ENCODE measurements around the gene AP2M1. TPM values are rescaled to one million over a fixed set of nuclear protein-coding genes. Genes with fewer than 3 reads are reported as not detected.

AP2M1 gene
- total RNA-seq, 4 donors from 2014 or later: 258 to 397 (median 298) TPM

DNA sequence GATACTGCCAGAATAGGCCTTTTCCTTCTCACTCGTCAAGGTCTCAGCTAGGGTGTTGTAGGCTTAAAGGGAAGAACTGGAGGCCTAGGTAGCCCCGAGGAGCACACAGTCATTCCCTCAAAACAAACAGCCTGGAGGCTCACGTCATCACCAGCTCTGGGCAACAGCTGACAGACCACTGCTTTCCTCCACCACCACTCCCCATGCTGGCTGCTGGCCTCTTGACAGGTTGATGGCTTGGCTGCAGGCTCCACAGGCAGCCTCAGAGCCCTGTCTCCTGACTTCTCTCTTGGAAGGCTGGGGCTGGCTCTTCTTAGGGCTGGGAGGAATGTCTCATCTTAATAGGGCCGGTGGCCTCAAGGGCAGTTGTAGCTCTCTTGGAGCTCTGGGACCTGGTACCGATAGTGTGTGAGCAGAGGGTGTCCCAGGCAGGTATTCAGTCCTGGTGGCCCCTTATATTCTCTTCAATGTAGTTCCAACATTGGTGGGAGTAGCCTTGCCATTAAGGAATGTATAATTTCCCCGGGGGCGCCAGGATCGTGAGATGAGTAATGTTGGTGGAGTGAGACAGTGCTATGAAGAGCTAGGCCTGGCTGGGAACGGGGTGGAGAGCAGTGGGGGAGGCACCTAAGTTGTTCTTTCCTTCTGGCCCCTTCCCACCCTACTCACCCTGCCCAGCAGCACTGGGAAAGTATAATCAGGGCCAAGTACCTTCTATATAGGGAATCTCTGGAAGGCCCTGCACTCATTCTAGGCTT is 6.1 kb upstream of the AP2M1 start:
- no peaks in the 10 kb centered on the region for H3K27me3 ChIP-seq
- H3K36me3 ChIP-seq: peaks cover 80 to 93% (median 89%) of the 10 kb centered on the region in 4 donors
- no peaks in the 10 kb centered on the region for H3K9me3 ChIP-seq
- TF ChIP-seq, protein P1, sequence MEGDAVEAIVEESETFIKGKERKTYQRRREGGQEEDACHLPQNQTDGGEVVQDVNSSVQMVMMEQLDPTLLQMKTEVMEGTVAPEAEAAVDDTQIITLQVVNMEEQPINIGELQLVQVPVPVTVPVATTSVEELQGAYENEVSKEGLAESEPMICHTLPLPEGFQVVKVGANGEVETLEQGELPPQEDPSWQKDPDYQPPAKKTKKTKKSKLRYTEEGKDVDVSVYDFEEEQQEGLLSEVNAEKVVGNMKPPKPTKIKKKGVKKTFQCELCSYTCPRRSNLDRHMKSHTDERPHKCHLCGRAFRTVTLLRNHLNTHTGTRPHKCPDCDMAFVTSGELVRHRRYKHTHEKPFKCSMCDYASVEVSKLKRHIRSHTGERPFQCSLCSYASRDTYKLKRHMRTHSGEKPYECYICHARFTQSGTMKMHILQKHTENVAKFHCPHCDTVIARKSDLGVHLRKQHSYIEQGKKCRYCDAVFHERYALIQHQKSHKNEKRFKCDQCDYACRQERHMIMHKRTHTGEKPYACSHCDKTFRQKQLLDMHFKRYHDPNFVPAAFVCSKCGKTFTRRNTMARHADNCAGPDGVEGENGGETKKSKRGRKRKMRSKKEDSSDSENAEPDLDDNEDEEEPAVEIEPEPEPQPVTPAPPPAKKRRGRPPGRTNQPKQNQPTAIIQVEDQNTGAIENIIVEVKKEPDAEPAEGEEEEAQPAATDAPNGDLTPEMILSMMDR (IDR thresholded peaks at IDR 0.05): no peak
- peak in 1 of 2 donors; percentile 23 for TF ChIP-seq POLR2AphosphoS5 (IDR thresholded peaks at IDR 0.05)
- DNase-seq (ENCODE audit: extremely low spot score): no peak
- intact Hi-C loops (cut with DNase I): no loop called here
- peak overlapping the region; percentile 52 to 71 (median 66) for H3K27ac ChIP-seq (replicated peaks in 1 of 4)
- WGBS: 56% methylated on average over 9 of the region's 9 CpGs
- H3K4me3 ChIP-seq: no peak overlapping the region
- H3K4me1 ChIP-seq: peaks cover 1 to 39% (median 31%) of the 10 kb centered on the region in 4 donors

DNA sequence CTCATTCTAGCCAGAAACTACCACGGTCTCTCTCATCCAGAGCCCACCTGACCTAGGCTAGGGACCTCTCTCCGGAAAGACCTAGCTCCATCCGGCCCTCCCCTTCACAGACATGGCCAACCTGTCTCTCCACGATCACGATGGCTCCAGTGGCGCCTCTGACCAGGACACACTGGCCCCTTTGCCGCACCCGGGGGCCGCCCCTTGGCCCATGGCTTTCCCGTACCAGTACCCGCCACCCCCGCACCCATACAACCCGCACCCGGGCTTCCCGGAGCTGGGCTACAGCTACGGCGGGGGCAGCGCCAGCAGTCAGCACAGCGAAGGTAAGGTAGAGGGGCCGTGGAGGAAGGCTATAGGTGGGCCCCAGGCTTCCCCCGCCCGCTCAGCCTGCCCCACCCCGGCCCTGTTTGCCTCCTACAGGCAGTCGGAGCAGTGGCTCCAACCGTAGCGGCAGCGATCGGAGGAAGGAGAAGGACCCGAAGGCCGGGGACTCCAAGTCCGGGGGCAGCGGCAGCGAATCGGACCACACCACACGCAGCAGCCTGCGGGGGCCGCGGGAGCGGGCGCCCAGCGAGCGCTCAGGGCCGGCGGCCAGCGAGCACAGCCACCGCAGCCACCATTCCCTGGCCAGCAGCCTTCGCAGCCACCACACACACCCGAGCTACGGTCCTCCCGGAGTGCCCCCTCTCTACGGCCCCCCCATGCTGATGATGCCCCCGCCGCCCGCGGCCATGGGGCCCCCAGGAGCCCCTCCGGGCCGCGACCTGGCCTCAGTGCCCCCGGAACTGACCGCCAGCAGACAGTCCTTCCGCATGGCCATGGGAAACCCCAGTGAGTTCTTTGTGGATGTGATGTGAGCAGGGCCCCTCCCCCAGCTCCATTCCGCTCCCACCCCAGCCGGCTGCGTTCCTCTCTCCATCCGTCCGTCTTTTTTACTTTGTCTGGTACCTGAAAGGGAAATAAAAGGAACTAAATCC is 4.5 kb upstream of the AP2M1 start:
- Histone ChIP-seq H3K36me3 (peaks cover 64 to 77% (median 73%) of the 10 kb centered on the region in 4 donors), H3K27ac (replicated peaks in 1 of 4) (peak overlapping the region; percentile 52 to 71 (median 66)), H3K4me3 (no peak overlapping the region), H3K4me1 (peaks cover 8 to 36% (median 32%) of the 10 kb centered on the region in 4 donors), H3K27me3 (no peaks in the 10 kb centered on the region), H3K9me3 (no peaks in the 10 kb centered on the region)
- no peak for DNase-seq (ENCODE audit: extremely low spot score)
- 91% methylated on average over 54 of the region's 66 CpGs for WGBS
- intact Hi-C loops (cut with DNase I): no loop called here
- TF ChIP-seq, protein P1 (IDR thresholded peaks at IDR 0.05): no peak
- TF ChIP-seq POLR2AphosphoS5 (IDR thresholded peaks at IDR 0.05): no peak
- no peak for TF ChIP-seq POLR2A (IDR thresholded peaks at IDR 0.05; ENCODE audit: low read depth)
- no peak for TF ChIP-seq EP300 (IDR thresholded peaks at IDR 0.05)

DNA sequence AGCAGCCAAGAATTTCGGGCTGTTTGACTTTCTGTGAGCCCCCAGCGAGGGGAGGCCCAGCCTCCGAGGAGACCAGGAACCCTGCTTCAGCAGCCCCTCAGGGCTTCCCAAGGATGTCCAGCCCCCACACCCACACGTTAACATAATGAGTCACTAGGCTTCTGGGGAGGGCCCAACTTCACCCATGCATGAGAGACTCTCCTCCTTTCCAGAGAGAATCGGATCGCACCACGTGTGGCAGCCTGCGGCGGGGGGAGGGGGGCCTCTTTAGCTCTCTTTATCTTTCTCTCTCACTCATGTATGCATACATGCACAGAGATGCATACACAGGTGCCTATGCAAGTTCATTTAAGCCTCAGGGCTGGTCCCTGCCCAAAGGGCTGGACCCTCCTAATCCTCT is 3.1 kb upstream of the AP2M1 start:
- no peaks in the 10 kb centered on the region for H3K27me3 ChIP-seq

DNA sequence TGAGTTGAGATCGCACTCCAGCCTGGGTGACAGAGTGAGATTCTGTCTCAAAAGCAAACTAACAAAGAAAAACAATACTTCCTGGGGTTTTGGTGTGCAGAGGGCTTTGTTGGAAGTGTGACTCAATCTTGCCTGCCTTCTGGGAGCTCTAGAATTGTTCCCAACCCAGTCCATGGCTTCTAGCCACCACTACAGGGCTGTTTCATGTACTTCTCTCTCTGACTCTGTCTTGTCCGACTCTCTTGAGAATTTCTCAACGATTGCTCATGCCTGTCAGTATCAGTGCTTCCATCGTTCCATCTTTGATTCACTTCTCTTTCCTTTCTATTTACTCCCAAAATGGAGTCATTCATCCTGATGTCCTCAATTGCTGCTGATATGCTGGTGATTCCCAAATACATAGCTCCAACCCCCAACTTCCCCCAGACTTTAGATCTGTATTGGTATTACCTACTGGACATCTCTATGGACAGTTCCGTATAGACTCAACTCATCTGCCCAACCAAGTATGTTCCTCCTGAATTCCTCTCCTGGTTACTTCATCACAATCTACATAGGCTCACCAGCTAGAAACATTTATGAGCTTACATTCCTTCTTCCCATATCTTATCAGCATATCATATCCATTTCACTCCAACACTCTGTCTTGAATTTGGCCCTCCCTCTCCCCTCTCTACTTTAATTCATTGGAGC is 1.8 kb upstream of the AP2M1 start:
- intact Hi-C loops (cut with DNase I): no loop called here
- TF ChIP-seq POLR2AphosphoS5 (IDR thresholded peaks at IDR 0.05): peak in 1 of 2 donors; percentile 16
- no peak for TF ChIP-seq POLR2A (IDR thresholded peaks at IDR 0.05; ENCODE audit: low read depth)
- TF ChIP-seq EP300 (IDR thresholded peaks at IDR 0.05): no peak
- H3K27me3 ChIP-seq: no peaks in the 10 kb centered on the region
- WGBS: 77% methylated on average over 5 of the region's 5 CpGs
- H3K4me1 ChIP-seq: peaks cover 29 to 62% (median 56%) of the 10 kb centered on the region in 4 donors
- H3K9me3 ChIP-seq: no peaks in the 10 kb centered on the region
- peaks cover 40 to 61% (median 55%) of the 10 kb centered on the region in 4 donors for H3K36me3 ChIP-seq
- H3K27ac ChIP-seq (replicated peaks in 1 of 4): peak overlapping the region; percentile 1 to 97 (median 36)
- no peak overlapping the region for H3K4me3 ChIP-seq
- DNase-seq (ENCODE audit: extremely low spot score): no peak

More for the DNA sequence above, 3.1 kb upstream of the AP2M1 start:
- peaks cover 17 to 50% (median 45%) of the 10 kb centered on the region in 4 donors for H3K4me1 ChIP-seq
- H3K27ac ChIP-seq (replicated peaks in 1 of 4): peak overlapping the region in 2 of 4 donors; percentile 17 to 20
- no peak for TF ChIP-seq POLR2A (IDR thresholded peaks at IDR 0.05; ENCODE audit: low read depth)
- no peak for TF ChIP-seq POLR2AphosphoS5 (IDR thresholded peaks at IDR 0.05)
- TF ChIP-seq, protein P1 (IDR thresholded peaks at IDR 0.05): no peak
- TF ChIP-seq EP300 (IDR thresholded peaks at IDR 0.05): no peak
- 71% methylated on average over 4 of the region's 9 CpGs for WGBS
- no peak overlapping the region for H3K4me3 ChIP-seq
- intact Hi-C loops (cut with DNase I): no loop called here
- H3K9me3 ChIP-seq: no peaks in the 10 kb centered on the region
- no peak for DNase-seq (ENCODE audit: extremely low spot score)
- peaks cover 51 to 63% (median 59%) of the 10 kb centered on the region in 4 donors for H3K36me3 ChIP-seq

All from esophagus muscularis mucosa (tissue), 4 donors.